H1 (cell line): ENCODE data around the gene MYOD1. TPM values are rescaled to one million over a fixed set of nuclear protein-coding genes. Genes with fewer than 3 reads are reported as not detected.
A peak's percentile ranks its signal among the peaks of the same experiment; 100 is the strongest.

Experiments
- BRCA1 ChIP-seq: IDR thresholded peaks from 2 replicates; pipeline ENCODE4 v1.6.1; 2012; ENCODE audit warnings: low read depth, low read length, improper control_type of control experiment
- JUND ChIP-seq: IDR thresholded peaks from 2 replicates; pipeline ENCODE4 v1.6.1; 2011; ENCODE audit warnings: mild to moderate bottlenecking, improper control_type of control experiment, low read length
- RAD21 ChIP-seq, 2 experiments: IDR thresholded peaks in 1 of 2; conservative IDR thresholded peaks in 1 of 2; 2 replicates each; pipeline ENCODE4 v1.6.1; 2011; ENCODE audit warnings: low read depth in 2 of 2, low read length in 2 of 2, improper control_type of control experiment in 1 of 2, inconsistent platforms in 1 of 2, mild to moderate bottlenecking in 1 of 2, moderate library complexity in 1 of 2
- polyA plus RNA-seq, 7 experiments: library from polyadenylated mRNA; depleted of rRNA in 3 of 7; stranded (reverse) in 5 of 7; unstranded in 2 of 7; fragments of >200 nt in 5 of 7; fragments of 200-250 nt in 2 of 7; gene quantifications; 1 replicate in 5 of 7; 2 replicates in 1 of 7; 4 replicates in 1 of 7; pipeline versions ENCODE4 v1.2.1 to v1.2.3, GENCODE V29; 2011 to 2013; ENCODE audit warnings: missing spikeins in 2 of 7, mixed read lengths in 2 of 7
- total RNA-seq: library from RNA; stranded (reverse); fragmentation: NEBNext Ultra II Directional; extraction: Animal tissue kit (Norgen Biotek cat#: 25700); gene quantifications from 2 replicates; pipeline ENCODE4 v1.2.1, GENCODE V29; 2021

The MYOD1 gene
- total and polyA plus RNA-seq, 2 of the 8 experiments (the other 6 are each of a cell fraction or from before 2014, with no cell fraction given): not detected

GRCh38 chr11:17714356-17714854 is 5.0 kb upstream of the MYOD1 start (continued):
- TF ChIP-seq RAD21 (IDR thresholded peaks at IDR 0.05 in 1 of 2, conservative IDR thresholded peaks at IDR 0.05 in 1 of 2; ENCODE audit: low read depth in 2 of 2, low read length in 2 of 2) (peak; percentile 37 to 52; a peak in 3 of 4 replicates), JUND (no peak), BRCA1 (no peak)
